HG02588 (cell line): ENCODE measurements around the gene HDHD2.

Source experiments
- ATAC-seq: cut with Tn5 transposase; IDR thresholded peaks from one replicate; pipeline ENCODE4 v1.9.1; 2021; ENCODE audit warnings: mild to moderate bottlenecking, moderate library complexity; ENCODE audit not compliant: unreplicated experiment

HDHD2 gene

GRCh38 chr18:47075098-47075883 is 75.0 kb downstream of the HDHD2 start:
- no peak for ATAC-seq

GRCh38 chr18:47067648-47068047 is 82.7 kb downstream of the HDHD2 start:
- no peak for ATAC-seq

GRCh38 chr18:47063096-47063495 is 87.2 kb downstream of the HDHD2 start:
- no peak for ATAC-seq

GRCh38 chr18:47062471-47062870 is 87.8 kb downstream of the HDHD2 start:
- ATAC-seq, result no peak
